Activated T-cell treated with anti-CD3 and anti-CD28 coated beads, Interleukin-2, amount 50 U/mL, for 48 hours (primary cell): ENCODE results near the gene DLAT.
"Not testable (repeated sequence)": the region's sequence is repeated elsewhere in the genome, so short reads cannot be mapped to it uniquely, and the experiment has no call there.

Experiments
- DNase-seq, 2 experiments: peaks; one replicate each; pipeline ENCODE4 v3.0.0-alpha.2; 2020

Gene DLAT

GRCh38 chr11:112051768-112052167 is 26.6 kb downstream of the DLAT start:
- DNase-seq = no peak

- DNase-seq = no peak
Measured at GRCh38 chr11:112057170-112057569, 32.0 kb downstream of the DLAT start.

GRCh38 chr11:112058103-112058502 is 32.9 kb downstream of the DLAT start:
- DNase-seq = no peak

- DNase-seq = no peak
Measured at GRCh38 chr11:112062923-112063322, 37.7 kb downstream of the DLAT start.

GRCh38 chr11:112073941-112074811 is 49.0 kb downstream of the DLAT start, which contains the start of the genes NKAPD1 and PIH1D2:
TSS of gene NKAPD1 (plus strand) at chr11:112074299. CDS start at chr11:112075575, 1,276 bp downstream.
TSS of gene PIH1D2 (minus strand) at chr11:112074017. CDS start at chr11:112073174, 843 bp downstream.
- DNase-seq = peak; percentile 86

- peak; percentile 26 to 49 for DNase-seq
Measured at GRCh38 chr11:112082729-112083128, 57.5 kb downstream of the DLAT start.

GRCh38 chr11:112085822-112086421 is 60.7 kb downstream of the DLAT start:
- peak; percentile 68 to 70 for DNase-seq

- DNase-seq = peak; percentile 95 to 96
Measured at GRCh38 chr11:112086422-112087191, 61.4 kb downstream of the DLAT start, which contains the start of the genes SDHD and TIMM8B. TSS of gene SDHD (plus strand) at chr11:112086873. CDS start at chr11:112086908, 35 bp downstream. TSS of gene TIMM8B (minus strand) at chr11:112086756. CDS start at chr11:112086723, 33 bp downstream.

- DNase-seq = no peak
Measured at GRCh38 chr11:112087212-112087611, 62.0 kb downstream of the DLAT start.

- not testable (repeated sequence) for DNase-seq
Measured at GRCh38 chr11:112095302-112095701, 70.1 kb downstream of the DLAT start.

- no peak for DNase-seq
Measured at GRCh38 chr11:112096194-112096593, 71.0 kb downstream of the DLAT start.

- no peak for DNase-seq
Measured at GRCh38 chr11:112097734-112098528, 72.7 kb downstream of the DLAT start.

- no peak for DNase-seq
Measured at GRCh38 chr11:112100462-112100861, 75.3 kb downstream of the DLAT start.

GRCh38 chr11:112103446-112103845 is 78.2 kb downstream of the DLAT start:
- no peak for DNase-seq

GRCh38 chr11:112106070-112106469 is 80.9 kb downstream of the DLAT start:
- DNase-seq = no peak
